ENCODE data around the gene TNP2.

TNP2 gene

DNA sequence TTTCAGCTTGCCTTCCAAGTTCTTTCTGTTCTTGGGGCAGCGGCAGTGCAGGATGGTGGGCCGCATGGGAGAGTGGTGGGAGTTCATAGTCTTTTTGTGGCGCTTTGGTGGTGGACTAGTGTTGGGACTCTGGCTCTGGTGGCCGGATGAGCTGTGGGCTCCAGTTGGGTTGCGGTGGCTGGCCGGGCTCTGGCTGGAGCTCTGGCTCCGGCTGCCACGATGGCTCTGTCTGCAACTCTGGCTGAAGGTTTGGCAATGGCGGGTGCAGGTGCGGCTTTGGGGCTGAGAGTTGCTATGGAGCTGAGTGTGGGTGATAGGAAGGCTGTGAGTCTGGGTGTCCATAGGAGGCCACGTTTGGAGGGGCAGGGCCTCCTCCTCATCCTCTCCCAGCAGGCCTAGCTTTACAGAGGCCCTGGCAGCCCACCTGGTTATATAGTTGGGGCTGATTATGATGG is at the start of gene TNP2:
TSS of gene TNP2 (minus strand) at position 405 of the 455 bp plus-strand sequence. CDS start at position 342, 63 bp downstream.
- no peak for DNase-seq (ENCODE audit: low read depth)

DNA sequence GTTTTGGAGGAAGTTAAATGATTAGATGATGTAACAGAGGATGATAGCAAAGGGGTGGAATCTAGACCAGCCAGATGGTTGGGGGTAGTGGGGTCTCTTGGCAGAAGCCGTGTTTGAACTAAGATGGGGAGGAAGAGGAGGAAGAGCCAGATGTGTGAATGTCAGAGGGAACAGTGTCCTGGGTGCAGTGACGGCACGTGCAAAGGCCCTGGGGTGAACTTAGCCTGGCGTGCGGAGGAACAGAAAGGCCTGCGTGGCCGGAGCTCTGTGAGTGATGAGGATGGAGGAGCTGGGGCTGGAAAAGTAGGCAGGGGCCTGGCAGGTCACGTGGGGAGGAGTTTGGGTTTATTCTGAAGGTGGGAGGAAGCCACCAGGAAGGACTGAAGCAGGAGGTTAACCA is 49.7 kb upstream of the TNP2 start:
- DNase-seq (ENCODE audit: low read depth): no peak

- no peak for DNase-seq (ENCODE audit: low read depth)
Observed at GRCh38 chr16:11316331-11317015, 47.3 kb upstream of the TNP2 start.

DNA sequence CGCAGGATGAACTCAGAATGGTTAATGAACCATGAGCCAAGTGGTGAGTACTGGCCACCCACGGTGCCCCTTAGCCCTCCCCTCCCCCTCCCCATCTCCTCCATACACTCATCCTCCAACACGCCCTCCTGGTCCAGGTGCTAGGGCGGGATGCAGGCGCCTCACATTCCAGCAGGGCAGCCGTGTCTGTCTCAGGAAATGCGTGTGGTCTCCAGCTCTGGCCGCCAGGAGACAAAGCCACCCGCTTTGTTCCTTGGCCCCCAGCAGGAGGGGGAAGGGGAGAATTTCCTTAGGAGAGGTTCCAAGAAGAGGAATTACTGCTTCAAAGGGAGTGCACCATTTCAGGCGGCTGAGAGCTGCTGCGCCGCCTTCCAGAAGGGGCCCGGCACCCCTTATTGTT is 46.4 kb upstream of the TNP2 start:
- no peak for DNase-seq (ENCODE audit: low read depth)

- DNase-seq (ENCODE audit: low read depth): no peak
Observed at GRCh38 chr16:11314309-11314894, 45.3 kb upstream of the TNP2 start.

DNA sequence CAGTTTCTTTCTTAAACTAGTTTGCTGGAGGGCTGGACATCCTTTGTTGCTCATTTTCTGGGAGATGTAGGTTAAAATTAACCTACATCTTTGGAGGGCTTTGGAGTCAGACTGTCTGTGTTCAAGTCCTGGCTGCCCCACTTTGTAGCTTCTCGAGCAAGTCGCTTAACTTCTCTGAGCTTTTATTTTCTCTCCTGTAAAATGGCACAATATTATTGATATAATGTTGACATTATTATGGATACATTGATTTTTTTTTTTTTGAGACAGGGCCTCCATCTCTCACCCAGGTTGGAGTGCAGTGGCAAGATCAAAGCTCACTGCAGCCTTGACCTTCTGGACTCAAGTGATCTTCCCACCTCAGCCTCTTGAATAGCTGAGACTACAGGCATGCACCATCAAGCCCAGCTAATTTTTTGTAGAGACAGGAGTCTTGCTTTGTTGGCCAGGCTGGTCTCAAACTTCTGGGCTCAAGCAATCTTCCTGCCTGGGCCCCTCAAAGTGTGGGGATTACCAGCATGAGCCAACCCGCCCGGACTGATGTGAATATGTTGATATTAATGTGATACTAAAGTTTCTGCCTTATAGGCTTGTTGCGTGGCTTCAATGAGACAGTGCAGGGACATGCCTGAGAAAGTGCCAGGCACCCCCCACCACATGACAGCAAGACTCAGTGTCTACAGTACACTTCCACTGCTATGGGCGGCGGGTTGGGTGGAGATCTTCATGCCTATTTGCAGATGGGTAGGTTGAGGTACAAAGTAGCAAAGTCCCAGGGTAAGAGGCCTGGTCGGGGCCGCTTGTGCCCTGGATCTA is 44.6 kb upstream of the TNP2 start:
- DNase-seq (ENCODE audit: low read depth): no peak

DNA sequence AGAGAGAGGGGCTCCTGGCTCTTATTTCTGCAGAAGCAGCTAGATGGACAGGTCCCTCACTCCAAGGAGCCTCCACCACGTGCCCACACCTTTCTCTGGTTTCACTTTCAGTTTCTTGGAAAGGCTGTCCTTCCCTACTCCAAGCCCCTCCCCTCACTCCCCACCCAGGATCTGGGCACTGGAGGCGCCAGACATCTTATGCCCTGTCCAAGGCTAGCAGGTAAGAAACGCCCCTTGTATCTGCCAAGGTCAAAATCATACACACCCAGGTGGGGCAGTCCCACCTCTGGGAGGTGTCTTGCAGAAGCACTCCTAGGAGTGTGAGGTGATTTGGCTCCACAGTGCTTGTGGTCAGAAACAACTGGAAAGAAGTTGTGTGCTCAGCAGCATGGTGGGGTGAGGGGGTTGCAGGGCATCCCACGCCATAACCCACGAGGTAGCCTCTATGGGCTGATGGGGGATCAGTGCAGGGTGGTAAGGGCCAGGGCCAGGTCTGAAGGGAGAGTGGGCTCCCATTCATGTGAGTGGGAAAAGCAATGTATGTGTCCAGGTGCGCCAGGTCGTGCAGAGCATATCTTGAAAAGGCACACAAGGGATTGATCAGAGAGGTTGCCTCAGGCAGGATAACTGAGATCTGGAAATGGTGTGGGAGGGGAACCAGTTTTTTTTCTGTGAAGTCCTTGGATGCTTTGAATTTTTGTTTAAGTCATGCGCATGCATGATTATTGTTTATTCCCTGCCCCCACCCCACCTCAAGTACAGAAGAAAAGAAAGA is 43.8 kb upstream of the TNP2 start:
- no peak for DNase-seq (ENCODE audit: low read depth)

- DNase-seq (ENCODE audit: low read depth): no peak
Observed at GRCh38 chr16:11310997-11311561, 42.0 kb upstream of the TNP2 start.

- no peak for DNase-seq (ENCODE audit: low read depth)
Observed at GRCh38 chr16:11310634-11310977, 41.5 kb upstream of the TNP2 start.

DNA sequence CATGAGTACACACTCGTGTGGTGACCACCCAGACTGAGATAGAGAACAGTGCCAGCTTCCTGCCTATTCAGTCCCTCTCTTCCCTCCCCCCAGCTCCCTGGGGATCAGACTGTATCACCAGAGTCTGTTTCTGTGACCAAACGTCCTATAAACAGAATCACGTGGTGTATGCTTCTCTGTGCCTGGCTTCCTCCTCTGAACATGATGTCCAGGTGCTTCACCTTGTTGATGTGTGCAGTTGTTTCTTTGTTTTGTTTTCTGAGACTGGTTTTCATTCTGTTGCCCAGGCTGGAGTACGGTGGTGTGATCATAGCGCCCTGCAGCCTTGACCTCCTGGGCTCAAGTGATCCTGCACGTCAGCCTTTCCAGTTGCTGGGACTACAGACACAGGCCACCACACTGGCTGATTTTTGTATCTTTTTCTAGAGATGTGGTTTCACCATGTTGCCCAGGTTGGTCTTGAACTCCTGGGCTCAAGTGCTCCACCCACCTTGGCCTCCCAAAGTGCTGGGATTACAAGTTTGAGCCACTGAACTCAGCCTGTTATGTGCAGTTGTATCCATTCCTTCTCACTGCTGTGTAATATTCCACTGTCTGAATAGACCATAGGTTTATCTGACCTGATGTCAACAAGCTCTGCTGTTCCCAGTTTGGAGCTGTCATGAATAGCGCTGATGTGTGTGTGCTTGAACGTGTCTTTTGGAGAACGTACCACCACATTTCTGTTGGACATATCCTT is 40.9 kb upstream of the TNP2 start:
- DNase-seq (ENCODE audit: low read depth): no peak

DNA sequence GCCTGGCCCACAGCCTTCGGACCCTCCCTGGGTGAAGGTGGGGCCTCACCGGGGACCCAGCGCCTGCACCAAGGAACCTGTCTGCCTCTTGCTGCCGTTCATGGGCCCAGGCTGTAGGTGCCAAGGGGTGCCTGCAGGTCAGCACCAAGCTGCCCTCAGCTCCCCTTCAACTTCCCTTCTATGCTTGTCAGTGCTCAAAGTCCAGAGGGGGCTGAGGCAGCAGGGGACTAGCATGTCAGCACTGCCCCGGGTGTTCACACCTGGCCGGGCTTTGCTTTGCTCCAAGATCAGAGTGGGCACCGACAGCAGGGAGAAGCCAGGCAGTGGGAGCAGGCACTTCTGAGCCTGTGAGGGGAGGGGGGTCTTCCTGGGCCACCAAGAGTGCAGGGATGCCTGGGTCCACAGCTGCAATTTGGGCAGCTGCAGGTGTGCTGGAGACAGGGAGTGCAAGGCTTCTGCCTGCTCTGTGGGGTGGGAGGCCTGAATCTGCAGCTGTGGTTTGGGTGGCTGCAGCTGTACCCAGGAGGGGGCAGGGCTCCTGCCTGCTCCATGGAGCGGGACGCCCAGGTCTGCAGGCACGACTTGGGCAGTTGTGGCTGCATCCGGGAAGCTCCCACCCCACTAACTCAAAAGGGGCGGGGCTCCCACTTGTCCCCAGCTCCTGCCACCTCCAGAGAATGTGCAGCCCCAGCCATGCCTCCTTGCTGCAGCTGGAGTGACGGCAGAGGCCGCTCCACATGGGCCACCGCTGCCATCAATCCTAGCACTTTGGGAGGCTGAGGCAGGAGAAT is 39.6 kb upstream of the TNP2 start:
- no peak for DNase-seq (ENCODE audit: low read depth)

DNA sequence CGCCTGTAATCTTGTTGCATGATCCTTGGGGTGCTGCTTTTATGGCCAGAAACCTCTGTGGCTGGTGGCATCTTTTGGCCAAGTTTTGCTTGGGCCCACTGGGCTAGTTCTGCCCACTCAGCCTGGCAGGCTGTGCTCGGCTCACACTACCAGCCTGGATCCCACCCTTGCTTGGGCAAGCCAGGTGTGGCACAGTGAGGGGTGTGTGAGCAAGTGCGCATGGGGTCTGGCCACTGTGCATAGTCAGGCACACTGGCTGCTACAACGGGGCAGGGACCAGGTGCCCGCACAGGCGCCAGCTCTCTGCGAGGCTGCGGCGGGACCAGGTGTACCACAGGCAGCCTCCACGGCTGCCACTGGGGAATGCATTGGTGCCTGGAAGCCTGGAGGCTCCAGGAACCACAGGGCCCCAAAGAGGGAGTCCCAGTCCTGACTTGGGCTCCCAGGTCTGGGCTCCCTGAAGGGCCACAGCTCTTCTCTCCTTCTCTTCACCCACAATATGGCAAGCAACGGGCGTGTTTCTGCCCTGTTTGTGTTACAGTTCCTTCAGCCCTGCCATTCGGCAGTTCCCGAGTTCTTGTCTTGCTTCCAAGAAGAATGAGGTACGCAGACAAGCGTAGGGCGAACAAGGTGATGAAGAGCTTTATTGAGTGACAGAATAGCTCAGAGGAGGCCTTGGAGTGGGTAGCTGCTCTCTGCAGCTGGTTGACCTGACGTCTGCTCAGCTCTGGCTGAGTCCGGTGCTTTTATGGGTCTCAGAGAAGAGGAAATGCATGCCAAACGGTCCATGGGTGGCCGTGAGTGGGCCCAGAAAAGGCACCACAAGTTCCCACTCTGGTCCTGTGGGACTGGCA is 38.7 kb upstream of the TNP2 start:
- no peak for DNase-seq (ENCODE audit: low read depth)

DNA sequence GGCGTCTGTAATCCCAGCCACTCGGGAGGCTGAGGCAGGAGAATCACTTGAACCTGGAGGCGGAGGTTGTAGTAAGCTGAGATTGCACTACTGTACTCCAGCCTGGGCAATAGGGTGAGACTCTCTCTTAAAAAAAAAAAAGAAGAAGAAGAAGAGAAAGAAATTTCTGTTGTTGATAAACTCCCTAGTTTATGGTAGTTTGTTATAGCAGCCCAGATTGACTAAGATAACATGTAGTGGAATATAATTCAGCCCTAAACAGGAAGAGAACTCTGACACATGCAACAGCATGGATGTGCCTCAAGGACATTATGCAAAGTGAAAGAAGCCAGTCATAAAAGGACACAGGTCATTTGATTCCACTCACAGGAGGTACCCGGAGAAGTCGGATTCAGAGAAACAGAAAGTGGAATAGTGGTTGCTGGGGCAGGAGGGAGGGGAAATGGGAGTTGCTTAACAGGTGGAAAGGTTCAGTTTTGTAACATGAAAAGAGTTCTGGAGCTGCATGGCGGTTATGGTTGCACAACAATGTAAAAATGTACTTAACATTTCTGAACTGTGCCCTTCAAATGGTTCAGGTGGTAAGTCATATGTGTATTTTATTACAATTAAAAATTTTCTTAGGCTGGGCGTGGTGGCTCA is 38.0 kb upstream of the TNP2 start:
- no peak for DNase-seq (ENCODE audit: low read depth)

GRCh38 chr16:11306381-11306780 is 37.3 kb upstream of the TNP2 start:
- DNase-seq (ENCODE audit: low read depth): no peak

GRCh38 chr16:11303405-11304138 is 34.4 kb upstream of the TNP2 start:
- no peak for DNase-seq (ENCODE audit: low read depth)

DNA sequence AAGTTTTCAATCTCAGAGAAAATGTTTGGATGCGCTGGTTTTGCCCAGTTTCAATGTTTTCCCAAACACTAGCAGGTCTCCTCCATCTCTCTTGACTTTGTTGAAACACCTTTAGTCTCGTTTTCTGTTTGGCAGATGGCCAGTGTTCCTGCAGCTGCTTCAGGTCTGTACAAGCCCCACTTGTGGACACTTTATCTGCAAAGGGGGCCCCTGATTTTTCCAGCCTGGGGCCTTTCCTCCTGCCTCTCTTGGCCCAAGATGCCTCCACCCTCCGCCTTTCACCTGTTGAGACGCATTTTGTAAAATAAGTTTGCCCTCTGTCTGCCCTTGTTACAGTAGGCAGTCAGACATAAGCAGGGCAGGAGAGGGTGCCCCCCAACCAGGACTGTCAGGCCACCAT is 33.9 kb upstream of the TNP2 start:
- no peak for DNase-seq (ENCODE audit: low read depth)

GRCh38 chr16:11301645-11302501 is 32.7 kb upstream of the TNP2 start:
- DNase-seq (ENCODE audit: low read depth): no peak

DNA sequence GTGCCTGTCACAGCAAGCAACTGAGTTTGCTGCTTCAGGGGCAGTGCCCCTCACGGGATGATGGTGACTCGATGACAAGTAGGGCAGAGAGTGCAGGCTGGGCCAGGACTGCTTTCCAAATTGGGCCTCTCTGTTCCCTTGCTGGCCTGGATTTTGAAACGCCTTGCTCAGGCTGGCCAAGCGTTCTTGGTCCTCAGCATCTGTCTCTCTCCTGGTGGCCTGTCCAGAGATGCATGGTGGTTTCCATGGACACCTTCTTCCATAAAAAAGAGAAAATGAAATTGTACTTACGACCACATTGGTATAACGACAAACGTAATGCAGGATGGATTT is 31.4 kb upstream of the TNP2 start:
- DNase-seq (ENCODE audit: low read depth): no peak

All from activated T-helper 1 cell treated with Interleukin-2 at 50 U/mL for 16 hours (primary cell).